HG03457 (cell line): ENCODE results near the gene ZNF718.
"Not testable (repeated sequence)": the region's sequence is repeated elsewhere in the genome, so short reads cannot be mapped to it uniquely, and the experiment has no call there.

Experiments
- ATAC-seq: cut with Tn5 transposase; IDR thresholded peaks from one replicate; pipeline ENCODE4 v1.9.1; 2021; ENCODE audit warnings: moderate number of reproducible peaks; ENCODE audit not compliant: unreplicated experiment

The ZNF718 gene

GRCh38 chr4:147233-147632 is 22.9 kb downstream of the ZNF718 start:
- ATAC-seq: no peak

GRCh38 chr4:161496-162284 is 37.4 kb downstream of the ZNF718 start:
- ATAC-seq: no peak

DNA sequence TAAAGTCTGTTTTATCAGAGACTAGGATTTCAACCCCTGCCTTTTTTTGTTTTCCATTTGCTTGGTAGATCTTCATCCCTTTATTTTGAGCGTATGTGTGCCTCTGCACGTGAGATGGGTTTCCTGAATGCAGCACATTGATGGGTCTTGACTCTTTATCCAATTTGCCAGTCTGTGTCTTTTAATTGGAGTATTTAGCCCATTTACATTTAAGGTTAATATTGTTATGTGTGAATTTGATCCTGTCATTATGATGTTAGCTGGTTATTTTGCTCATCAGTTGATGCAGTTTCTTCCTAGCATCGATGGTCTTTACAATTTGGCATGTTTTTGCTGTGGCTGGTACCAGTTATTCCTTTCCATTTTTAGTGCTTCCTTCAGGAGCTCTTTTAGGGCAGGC is 45.3 kb downstream of the ZNF718 start:
- not testable (repeated sequence) for ATAC-seq

GRCh38 chr4:171318-171717 is 47.0 kb downstream of the ZNF718 start:
- not testable (repeated sequence) for ATAC-seq

DNA sequence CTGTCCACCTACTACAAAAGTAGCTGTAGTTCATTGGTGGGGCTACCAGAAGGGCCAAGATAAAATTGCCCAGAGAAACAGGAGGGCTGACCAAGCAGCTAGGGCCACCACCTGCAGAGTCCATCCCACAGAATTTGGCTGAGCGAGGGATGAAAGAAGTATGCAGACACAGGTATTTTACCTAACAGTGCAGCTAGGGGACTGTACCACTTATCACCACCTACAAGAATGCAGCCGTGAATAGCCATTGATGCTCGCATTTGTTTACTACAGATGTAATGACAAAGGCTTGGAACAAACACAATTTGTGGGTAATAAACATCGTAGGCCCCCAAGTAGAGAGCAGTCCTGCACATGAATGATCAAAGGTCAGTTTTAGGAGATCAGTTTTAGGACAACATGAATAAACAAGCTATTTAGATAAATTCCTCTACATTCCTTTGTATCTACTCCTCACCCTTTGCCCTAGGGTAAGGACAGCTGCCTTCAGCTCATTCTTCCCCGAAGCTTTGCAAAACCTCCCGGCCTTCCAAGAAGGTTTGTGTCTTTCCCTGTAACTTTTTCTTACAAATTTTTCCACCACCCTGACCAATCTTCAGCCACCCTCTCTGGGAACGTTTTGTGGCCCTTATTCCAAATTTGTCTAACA is 49.5 kb downstream of the ZNF718 start:
- ATAC-seq: no peak

DNA sequence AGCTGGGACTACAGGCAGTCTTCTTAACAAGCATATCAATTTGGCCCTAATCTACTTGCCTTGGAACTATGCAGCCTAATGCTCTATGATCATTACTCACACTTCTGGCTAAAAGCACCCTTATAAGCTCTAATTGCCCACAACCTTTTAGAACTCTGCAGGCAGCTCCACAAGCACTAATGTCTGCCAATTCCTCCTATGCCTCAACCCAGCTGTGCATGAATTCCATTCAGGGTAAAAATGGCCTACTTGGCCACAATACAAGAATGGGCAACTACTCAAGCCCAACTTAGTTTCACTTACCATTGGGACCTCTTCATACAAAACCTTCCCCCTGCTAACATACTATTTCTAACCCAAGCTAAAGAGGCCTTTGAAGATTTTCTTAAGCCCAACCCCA is 51.7 kb downstream of the ZNF718 start:
- ATAC-seq: no peak

GRCh38 chr4:176995-177394 is 52.7 kb downstream of the ZNF718 start:
- no peak for ATAC-seq

DNA sequence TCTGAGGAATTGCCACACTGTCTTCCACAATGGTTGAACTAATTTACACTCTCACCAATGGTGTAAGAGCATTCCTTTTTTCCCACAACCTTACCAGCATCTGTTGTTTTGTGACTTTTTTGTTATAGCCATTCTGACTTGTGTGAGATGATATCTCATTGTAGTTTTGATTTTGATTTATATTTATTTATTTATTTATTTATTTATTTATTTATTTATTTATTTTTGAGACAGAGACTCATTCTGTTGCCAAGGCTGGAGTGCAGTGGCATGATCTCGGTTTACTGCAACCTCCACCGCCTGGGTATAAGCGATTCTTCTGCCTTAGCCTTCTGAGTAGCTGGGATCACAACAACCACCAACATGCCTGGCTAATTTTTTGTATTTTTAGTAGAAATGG is 57.9 kb downstream of the ZNF718 start:
- ATAC-seq: not testable (repeated sequence)

DNA sequence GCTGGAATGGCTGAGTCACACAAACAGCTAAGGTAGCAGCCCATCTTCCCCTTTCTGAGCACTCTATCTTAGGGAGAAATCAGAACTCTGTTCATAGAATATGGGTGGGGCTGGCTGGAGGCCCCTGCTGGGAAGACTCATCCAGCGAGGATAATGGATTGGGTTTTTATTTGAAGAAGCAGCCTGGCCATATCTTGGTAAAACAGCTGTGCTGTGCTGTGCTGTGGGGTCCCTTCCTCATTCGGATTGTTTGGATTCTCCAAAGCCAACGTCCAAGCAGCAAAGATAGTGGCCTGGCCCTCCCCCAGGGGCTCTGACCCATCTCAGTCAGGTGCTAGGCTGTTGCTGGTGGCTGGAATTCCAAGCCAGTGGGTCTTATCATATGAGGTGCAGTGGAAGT is 63.8 kb downstream of the ZNF718 start:
- no peak for ATAC-seq

DNA sequence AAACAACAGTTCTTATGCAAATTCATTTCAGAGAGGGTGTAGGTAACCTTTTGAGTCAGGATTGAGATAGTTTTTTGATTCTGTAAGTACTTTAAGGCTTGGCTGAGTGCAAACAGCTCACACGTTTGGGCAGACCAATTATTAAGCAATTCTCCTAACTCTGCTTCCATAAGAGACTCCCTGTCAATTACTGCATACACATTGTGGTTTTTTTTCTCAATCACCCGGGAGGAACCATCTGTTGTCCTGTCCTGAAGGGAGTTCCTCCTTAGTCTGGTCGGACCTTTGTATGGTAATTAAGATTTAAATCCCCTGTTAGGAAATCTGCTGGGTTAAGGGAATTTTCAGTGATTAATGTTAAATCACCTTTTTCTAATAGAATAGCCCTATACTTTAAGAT is 70.9 kb downstream of the ZNF718 start:
- ATAC-seq: not testable (repeated sequence)

- ATAC-seq: no peak
These were observed 76.6 kb downstream of the ZNF718 start for GRCh38 chr4:200936-201335.

DNA sequence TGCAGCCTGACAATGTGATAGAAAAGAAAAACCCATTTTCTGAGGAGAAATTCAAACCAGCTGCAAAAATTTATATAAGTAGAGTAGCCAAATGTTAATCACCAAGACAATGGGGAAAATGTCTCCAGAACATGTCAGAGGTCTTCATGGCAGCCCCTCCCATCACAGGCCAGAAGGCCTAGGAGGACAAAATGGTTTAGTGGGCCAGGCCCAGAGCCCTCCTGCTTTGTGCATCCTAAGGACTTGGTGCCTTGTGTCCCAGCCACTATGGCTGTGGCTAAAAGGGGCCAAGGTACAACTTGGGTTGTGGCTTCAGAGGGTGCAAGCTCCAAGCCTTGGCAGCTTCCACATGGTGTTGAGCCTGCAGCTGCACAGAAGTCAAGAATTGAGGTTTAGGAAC is 78.5 kb downstream of the ZNF718 start:
- ATAC-seq: not testable (repeated sequence)

DNA sequence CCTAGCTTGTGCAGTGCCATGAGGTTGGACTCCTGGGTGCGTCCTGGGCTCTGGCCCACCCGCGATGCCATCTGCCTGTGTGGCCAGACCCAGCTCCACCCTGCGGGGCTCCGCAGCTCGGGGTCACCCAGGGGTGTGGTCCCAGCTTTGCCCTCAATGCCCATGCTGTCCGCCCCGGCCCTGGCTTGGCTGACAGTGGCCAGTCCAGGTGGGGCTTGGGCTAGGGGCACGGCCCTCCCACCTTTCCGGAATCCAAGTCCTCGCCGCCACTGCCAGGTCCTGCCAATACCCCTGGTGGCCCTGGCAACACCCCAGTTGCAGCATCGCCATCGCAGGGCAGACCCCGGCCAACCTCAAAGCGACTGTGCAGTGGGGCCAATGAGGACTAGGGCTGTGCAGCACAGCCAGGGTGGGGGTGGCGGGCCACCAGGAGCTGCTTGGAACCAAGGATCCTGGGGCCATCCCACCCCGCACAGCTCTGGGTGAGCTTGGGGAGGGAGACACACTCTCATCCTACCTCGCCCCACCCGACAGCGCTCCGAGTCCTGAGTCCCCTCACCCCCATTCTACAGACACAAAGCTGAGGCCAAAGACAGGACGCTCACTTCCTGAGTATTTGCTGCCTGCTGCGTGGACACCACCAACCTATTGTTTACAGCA is 80.9 kb downstream of the ZNF718 start:
- ATAC-seq: no peak

DNA sequence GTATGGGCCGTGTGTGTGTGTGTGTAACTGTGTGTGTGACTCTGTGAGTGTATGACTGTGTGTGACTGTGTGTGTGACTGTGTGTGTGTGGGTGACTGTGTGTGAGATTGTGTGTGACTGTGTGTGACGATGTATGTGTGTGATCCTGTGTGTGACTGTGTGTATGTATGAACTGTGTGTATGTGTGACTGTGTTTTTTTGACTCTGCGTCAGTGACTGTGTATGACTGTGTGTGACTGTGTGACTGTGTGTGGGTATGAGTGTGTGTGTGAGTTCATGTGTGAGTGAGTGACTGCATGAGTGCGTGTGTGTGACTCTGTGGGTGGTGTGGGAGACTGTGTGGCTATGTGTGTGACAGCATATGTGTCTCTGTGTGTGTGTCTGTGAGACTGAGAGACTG is 81.8 kb downstream of the ZNF718 start:
- ATAC-seq: no peak

DNA sequence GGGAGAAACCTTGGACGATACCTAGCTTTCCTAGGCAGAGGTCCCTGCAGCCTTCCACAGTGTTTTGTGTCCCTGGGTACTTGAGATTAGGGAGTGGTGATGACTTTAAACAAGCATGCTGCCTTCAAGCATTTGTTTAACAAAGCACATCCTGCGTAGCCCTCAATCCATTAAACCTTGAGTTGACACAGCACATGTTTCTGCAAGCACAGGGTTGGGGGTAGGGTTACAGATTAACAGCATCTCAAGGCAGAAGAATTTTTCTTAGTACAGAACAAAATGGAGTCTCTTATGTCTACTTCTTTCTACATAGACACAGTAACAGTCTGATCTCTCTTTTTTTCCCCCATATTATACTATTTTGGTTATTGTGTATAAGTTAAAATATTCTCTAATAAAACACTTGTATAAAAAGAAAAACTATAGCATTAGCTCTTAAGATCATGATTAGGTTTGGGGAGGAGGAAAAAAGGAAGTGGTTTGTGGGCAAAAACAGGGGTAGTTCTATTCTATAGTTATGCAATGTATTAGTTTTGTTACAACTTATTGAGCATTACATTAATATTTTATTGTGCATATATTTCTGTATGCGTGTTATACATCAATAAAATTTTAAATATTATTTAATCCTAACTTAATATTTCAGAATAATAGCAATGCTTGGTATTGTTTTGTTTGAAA is 84.3 kb downstream of the ZNF718 start:
- ATAC-seq: not testable (repeated sequence)

DNA sequence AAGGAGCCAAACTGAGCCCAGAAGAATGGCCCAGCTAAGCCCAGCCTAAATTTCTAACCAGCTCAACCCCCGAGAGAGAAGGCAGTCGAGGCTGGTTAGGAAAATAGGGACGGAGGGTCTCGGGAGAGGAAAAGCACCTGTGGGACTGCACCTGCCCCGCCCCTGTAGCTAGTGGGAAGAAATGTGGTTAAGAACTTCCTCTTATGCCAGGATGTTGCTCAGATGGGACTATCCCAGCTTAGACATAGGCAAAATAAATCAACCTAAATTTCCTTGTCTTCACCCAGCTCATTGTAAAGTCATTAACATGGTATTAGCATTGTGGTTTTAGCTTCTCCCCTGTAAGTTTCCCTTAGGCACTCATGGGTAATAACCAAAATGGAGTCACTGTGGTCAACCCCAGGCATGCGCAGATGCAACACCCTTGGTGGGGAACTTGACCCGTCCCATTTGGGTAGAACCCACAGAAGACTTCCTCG is 86.8 kb downstream of the ZNF718 start:
- no peak for ATAC-seq

GRCh38 chr4:212438-213188 is 88.3 kb downstream of the ZNF718 start:
- no peak for ATAC-seq

GRCh38 chr4:213189-213535 is 88.9 kb downstream of the ZNF718 start:
- not testable (repeated sequence) for ATAC-seq
